GM12878 (cell line): ENCODE measurements around the gene MYH6. TPM values are rescaled to one million over a fixed set of nuclear protein-coding genes. Genes with fewer than 3 reads are reported as not detected.

Experiments
- ATAC-seq: fragments of 200-7000 bp; cut with Tn5 transposase; 3 replicates; pipeline ENCODE4 v1.9.1; 2020; ENCODE audit warnings: mild to moderate bottlenecking, moderate library complexity
- BruUV-seq: library from RNA; stranded (reverse); fragments of 400-500 nt; replicated peaks from 2 replicates; lab custom pipeline; 2021; lab: Mats Ljungman, UMichigan
- CTCF ChIA-PET: fragments of 300-600 bp; sonication (Branson Sonifier 250); formaldehyde crosslinking; extraction: SDS; loops from one replicate; lab custom pipeline; 2021; ENCODE audit warnings: inconsistent platforms; lab: Yijun Ruan, JAX
- POLR2A ChIA-PET: fragments of 350-600 bp; formaldehyde crosslinking; extraction: SDS; loops from one replicate; lab custom pipeline; 2021; ENCODE audit warnings: inconsistent platforms; lab: Charles Lee
- RAD21 ChIA-PET: fragments of 300-600 bp; sonication (Branson Sonifier 250); formaldehyde crosslinking; loops from one replicate; lab custom pipeline; 2023; ENCODE audit warnings: antibody characterized with exemption; ENCODE audit not compliant: unreplicated experiment; lab: Charles Lee
- SMC1A ChIA-PET: fragments of 300-600 bp; sonication (Branson Sonifier 250); formaldehyde crosslinking; loops from one replicate; lab custom pipeline; 2023; ENCODE audit not compliant: unreplicated experiment, uncharacterized antibody; lab: Charles Lee
- DNase-seq: peaks from one replicate; pipeline ENCODE4 v3.0.0-alpha.2; 2011; ENCODE audit warnings: low read depth, low spot score
- FAIRE-seq: peaks from 3 replicates; lab custom pipeline; 2011; peaks lifted over from hg19 to GRCh38; lab: Jason Lieb, UNC
- H2AFZ ChIP-seq: 2 replicates; pipeline ENCODE4 v1.6.0; 2011; ENCODE audit warnings: low read depth, low read length, control low read depth; ENCODE audit not compliant: control insufficient read depth
- H3K27ac ChIP-seq: 2 replicates; pipeline ENCODE4 v1.5.1; 2011; ENCODE audit warnings: control low read depth; ENCODE audit not compliant: control insufficient read depth, insufficient read depth
- H3K27me3 ChIP-seq, 2 experiments: replicated peaks in 1 of 2; 2 replicates each; pipeline versions ENCODE4 v1.6.0 to v1.6.1; 2011; ENCODE audit warnings: low read length in 1 of 2; ENCODE audit not compliant: control insufficient read depth in 2 of 2, insufficient read depth in 2 of 2
- H3K36me3 ChIP-seq, 2 experiments: 2 replicates each; pipeline ENCODE4 v1.5.1; 2011; ENCODE audit warnings: low read length in 1 of 2; ENCODE audit not compliant: control insufficient read depth in 2 of 2, insufficient read depth in 2 of 2
- H3K4me1 ChIP-seq: 2 replicates; pipeline ENCODE4 v1.6.1; 2011; ENCODE audit warnings: mild to moderate bottlenecking, low read length, moderate library complexity, mixed read lengths; ENCODE audit not compliant: control insufficient read depth, insufficient read depth
- H3K4me2 ChIP-seq: 2 replicates; pipeline ENCODE4 v1.6.0; 2011; ENCODE audit warnings: control low read depth; ENCODE audit not compliant: control insufficient read depth, insufficient read depth
- H3K4me3 ChIP-seq: fragments of 200-600 bp; sonication (generic); 2 replicates; pipeline ENCODE4 v1.5.1; 2016
- H3K79me2 ChIP-seq: 2 replicates; pipeline ENCODE4 v1.6.0; 2011; ENCODE audit warnings: low read length; ENCODE audit not compliant: control insufficient read depth, insufficient read depth
- H3K9ac ChIP-seq: 2 replicates; pipeline ENCODE4 v1.8.0; 2011; ENCODE audit warnings: low read length, control low read depth, mixed read lengths; ENCODE audit not compliant: control insufficient read depth, insufficient read depth
- H3K9me3 ChIP-seq: replicated peaks from 3 replicates; pipeline ENCODE4 v1.5.1; 2011; ENCODE audit warnings: mild to moderate bottlenecking, low read length; ENCODE audit not compliant: control insufficient read depth, insufficient read depth
- H4K20me1 ChIP-seq: 2 replicates; pipeline ENCODE4 v1.6.0; 2011; ENCODE audit not compliant: control insufficient read depth, insufficient read depth
- ATF3 ChIP-seq: IDR thresholded peaks from 2 replicates; pipeline ENCODE4 v1.6.1; 2011; ENCODE audit warnings: low read depth, mild to moderate bottlenecking, low read length, moderate library complexity, borderline replicate concordance; ENCODE audit errors: extremely low read depth
- BMI1 ChIP-seq: fragments of 450-650 bp; IDR thresholded peaks from 2 replicates; pipeline ENCODE4 v1.6.1; 2016; ENCODE audit warnings: mild to moderate bottlenecking, moderate library complexity, borderline replicate concordance
- CREB1 ChIP-seq: IDR thresholded peaks from 2 replicates; pipeline ENCODE4 v1.6.1; 2012; ENCODE audit warnings: low read depth, mild to moderate bottlenecking, inconsistent platforms
- CREM ChIP-seq: IDR thresholded peaks from 2 replicates; pipeline ENCODE4 v1.6.1; 2014; ENCODE audit warnings: antibody characterized with exemption, low read depth
- DPF2 ChIP-seq: fragments of 450-650 bp; IDR thresholded peaks from 2 replicates; pipeline ENCODE4 v1.6.1; 2017; ENCODE audit warnings: mild to moderate bottlenecking
- ELK1 ChIP-seq: IDR thresholded peaks from 2 replicates; pipeline ENCODE4 v1.6.1; 2012; ENCODE audit warnings: low read depth, low read length, improper control_type of control experiment
- GABPA ChIP-seq: IDR thresholded peaks from 2 replicates; pipeline ENCODE4 v1.6.1; 2014; ENCODE audit warnings: antibody characterized with exemption, low read depth, mild to moderate bottlenecking, inconsistent platforms
- HDGF ChIP-seq: fragments of 450-650 bp; IDR thresholded peaks from 2 replicates; pipeline ENCODE4 v1.6.1; 2016; ENCODE audit warnings: antibody characterized with exemption
- IRF5 ChIP-seq: fragments of 450-650 bp; IDR thresholded peaks from 2 replicates; pipeline ENCODE4 v1.6.1; 2017; ENCODE audit warnings: borderline replicate concordance
- NRF1 ChIP-seq: conservative IDR thresholded peaks from 2 replicates; pipeline ENCODE4 v1.6.1; 2011; ENCODE audit warnings: mild to moderate bottlenecking, low read depth, low read length, improper control_type of control experiment
- PKNOX1 ChIP-seq: fragments of 450-650 bp; IDR thresholded peaks from 2 replicates; pipeline ENCODE4 v1.6.1; 2016; ENCODE audit warnings: mild to moderate bottlenecking
- POU2F2 ChIP-seq: IDR thresholded peaks from 3 replicates; pipeline ENCODE4 v1.6.1; 2011; ENCODE audit warnings: low read depth, mild to moderate bottlenecking, low read length, borderline replicate concordance
- RBBP5 ChIP-seq: fragments of 200-600 bp; sonication (generic); conservative IDR thresholded peaks from 2 replicates; pipeline ENCODE4 v1.6.1; 2016
- RELA ChIP-seq: fragments of 450-650 bp; IDR thresholded peaks from 2 replicates; pipeline ENCODE4 v1.8.0; 2014; ENCODE audit warnings: borderline replicate concordance; ENCODE audit not compliant: partially characterized antibody
- SREBF1 ChIP-seq: IDR thresholded peaks from 2 replicates; pipeline ENCODE4 v1.6.1; 2012; ENCODE audit warnings: mild to moderate bottlenecking, low read length
- ZBTB33 ChIP-seq: fragments of 450-650 bp; IDR thresholded peaks from 2 replicates; pipeline ENCODE4 v1.6.1; 2017; ENCODE audit warnings: mild to moderate bottlenecking
- WGBS: methylation state at CpG from one replicate; pipeline ENCODE4 v1.1.6; 2016; ENCODE audit warnings: low lambda C conversion rate; ENCODE audit not compliant: insufficient replicate concordance, insufficient coverage; ENCODE audit errors: missing lambda C conversion rate; 5-methylcytosine and 5-hydroxymethylcytosine counted together
- in situ Hi-C: fragments of 300-500 bp; cut with MboI; formaldehyde crosslinking; loops from 9 replicates; pipeline ENCODE4 v1.14.3; 2018; ENCODE audit warnings: mixed read lengths
- intact Hi-C: fragments of 100-400 bp; cut with micrococcal nuclease; formaldehyde crosslinking; loops from one replicate; pipeline ENCODE4 v1.14.2; 2022; ENCODE audit not compliant: unreplicated experiment
- polyA plus RNA-seq, 11 experiments: library from polyadenylated mRNA; depleted of rRNA in 4 of 11; unstranded in 6 of 11; stranded (reverse) in 5 of 11; fragments of >200 nt; fragmentation: Nextera tagmentation in 4 of 11; fragmentation: Illumina TruSeq in 1 of 11; extraction: Ambion mirVana in 4 of 11; extraction: Trizol in 1 of 11; gene quantifications; 1 replicate in 1 of 11; 2 replicates in 10 of 11; pipeline versions ENCODE4 v1.2.1 to v1.2.3, GENCODE V29; 2011 to 2016; ENCODE audit warnings: inconsistent platforms in 2 of 11, missing spikeins in 2 of 11, low read depth in 1 of 11
- total RNA-seq, 4 experiments: library from RNA; depleted of rRNA in 3 of 4; stranded (reverse); fragments of >200 nt in 3 of 4; fragmentation: Illumina TruSeq in 1 of 4; extraction: Trizol in 1 of 4; gene quantifications; 2 replicates each; pipeline versions ENCODE4 v1.2.1 to v1.2.3, GENCODE V29; 2013 to 2021

MYH6 gene
- total and polyA plus RNA-seq, 10 of the 15 experiments (the other 5 are each of a cell fraction or from before 2014, with no cell fraction given), result 0.01 to 0.84 (median 0.05) TPM; not detected in 7

- CTCF ChIA-PET, result no interaction called here
- Histone ChIP-seq H3K4me3 (no peak overlapping the region), H3K79me2 (no peaks in the 10 kb centered on the region), H3K27me3 (no peaks in the 10 kb centered on the region; a peak in 2 of 4 replicates), H3K9me3 (no peaks in the 10 kb centered on the region), H3K4me1 (no peaks in the 10 kb centered on the region), H2AFZ (no peak overlapping the region), H3K36me3 (no peaks in the 10 kb centered on the region), H3K4me2 (no peak overlapping the region), H3K9ac (no peak overlapping the region), H4K20me1 (no peaks in the 10 kb centered on the region), H3K27ac (no peak overlapping the region)
- RAD21 ChIA-PET, result no interaction called here
- 32% methylated on average over 15 of the region's 15 CpGs for WGBS
- FAIRE-seq, result no peak
- intact Hi-C loops (no loop called here), in situ Hi-C loops (no loop called here)
- POLR2A ChIA-PET, result no interaction called here
- no peak for DNase-seq
- no peak for ATAC-seq
- BruUV-seq, result no TSS peak
- SMC1A ChIA-PET, result no interaction called here
- no peak for TF ChIP-seq NRF1
- TF ChIP-seq DPF2, result no peak
- TF ChIP-seq ATF3, result no peak
- TF ChIP-seq RBBP5, result no peak
- no peak for TF ChIP-seq POU2F2
- TF ChIP-seq ELK1, result no peak
- TF ChIP-seq SREBF1, result no peak
- TF ChIP-seq HDGF, result no peak
- no peak for TF ChIP-seq PKNOX1
- TF ChIP-seq IRF5, result no peak
- TF ChIP-seq CREM, result no peak
- TF ChIP-seq GABPA, result no peak
- no peak for TF ChIP-seq BMI1
- TF ChIP-seq RELA, result no peak
- TF ChIP-seq ZBTB33, result no peak
- TF ChIP-seq CREB1, result no peak
Observed at GRCh38 chr14:23438101-23438971, 30.3 kb upstream of the MYH6 start.
